LNCAP (cell line): ENCODE data around the gene SLC7A7.

Experiments
- CTCF ChIP-seq: fragments of 450-650 bp; IDR thresholded peaks from 2 replicates; pipeline ENCODE4 v1.5.1; 2017; ENCODE audit warnings: mild to moderate bottlenecking

The SLC7A7 gene

GRCh38 chr14:22769369-22769768 is 45.9 kb downstream of the SLC7A7 start:
- TF ChIP-seq CTCF: no peak

DNA sequence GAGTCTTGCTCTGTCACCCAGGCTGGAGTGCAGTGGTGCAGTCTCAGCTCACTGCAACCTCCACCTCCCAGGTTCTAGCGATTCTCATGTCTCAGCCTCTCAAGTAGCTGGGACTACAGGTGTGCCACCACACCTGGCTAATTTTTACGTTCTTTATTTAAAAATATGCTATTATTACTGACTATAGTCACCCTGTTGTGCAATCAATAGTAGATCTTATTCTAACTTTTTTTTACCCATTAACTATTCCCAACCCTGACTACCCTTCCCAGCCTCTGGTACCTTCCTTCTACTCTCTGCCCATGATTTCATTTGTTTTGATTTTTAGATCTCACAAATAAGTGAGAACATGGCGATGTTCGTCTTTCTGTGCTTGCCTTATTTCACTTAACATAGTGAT is 46.3 kb downstream of the SLC7A7 start:
- no peak for TF ChIP-seq CTCF

- no peak for TF ChIP-seq CTCF
Measured at GRCh38 chr14:22767323-22767589, 48.0 kb downstream of the SLC7A7 start.

GRCh38 chr14:22766457-22767322 is 48.5 kb downstream of the SLC7A7 start, which contains the start of gene OXA1L:
Gene OXA1L, plus strand, starts transcription at chr14:22766688. Its CDS starts 14 bp downstream, at chr14:22766702.
- TF ChIP-seq CTCF: no peak

GRCh38 chr14:22764382-22764781 is 50.9 kb downstream of the SLC7A7 start:
- TF ChIP-seq CTCF: no peak

GRCh38 chr14:22761734-22762133 is 53.5 kb downstream of the SLC7A7 start:
- no peak for TF ChIP-seq CTCF

DNA sequence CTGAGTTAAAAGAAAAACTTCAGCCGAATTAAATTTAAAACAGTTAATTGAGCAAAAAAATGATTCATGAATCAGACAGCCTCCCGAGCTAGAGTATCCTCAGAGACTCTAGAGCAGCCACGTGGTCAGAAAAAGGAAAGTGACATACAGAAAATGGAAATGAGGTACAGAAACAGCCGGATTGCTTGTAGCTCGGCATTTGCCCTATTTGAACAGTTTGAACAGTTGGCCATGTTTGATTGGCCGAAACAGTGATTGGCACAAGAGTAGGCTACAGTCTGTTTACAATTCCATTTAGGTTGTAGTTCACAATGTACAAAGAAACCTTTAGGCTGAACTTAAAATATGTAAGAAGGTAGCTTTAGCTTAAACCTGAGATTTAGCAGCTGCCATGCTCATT is 61.6 kb downstream of the SLC7A7 start:
- no peak for TF ChIP-seq CTCF

- TF ChIP-seq CTCF: no peak
Measured at GRCh38 chr14:22752422-22752821, 62.8 kb downstream of the SLC7A7 start.
